Peyer's patch (tissue), 4 donors: ENCODE results near the gene NFKBIZ. TPM values are rescaled to one million over a fixed set of nuclear protein-coding genes. Genes with fewer than 3 reads are reported as not detected.

ENCODE experiments used
- DNase-seq, 3 donors: peaks; one replicate each; pipeline ENCODE4 v3.0.0-alpha.2; 2017 to 2019
- H3K27ac ChIP-seq, 4 donors: fragments of 200-600 bp; sonication (generic); one replicate each; pipeline ENCODE4 v1.5.1; 2016 to 2019
- H3K27me3 ChIP-seq, 2 donors: fragments of 200-600 bp; sonication (generic); one replicate each; pipeline ENCODE4 v1.5.1; 2019
- H3K36me3 ChIP-seq, 3 donors: fragments of 200-600 bp; sonication (generic); one replicate each; pipeline ENCODE4 v1.5.1; 2016 to 2019
- H3K4me1 ChIP-seq, 4 donors: fragments of 200-600 bp; sonication (generic); one replicate each; pipeline ENCODE4 v1.5.1; 2016 to 2019
- H3K4me3 ChIP-seq, 4 donors: fragments of 200-600 bp; sonication (generic); 1 replicate in 3 of 4; 2 replicates in 1 of 4; pipeline ENCODE4 v1.5.1; 2016 to 2019; ENCODE audit warnings: mild to moderate bottlenecking in 1 of 4
- H3K9me3 ChIP-seq, 4 donors: fragments of 200-600 bp; sonication (generic); one replicate each; pipeline ENCODE4 v1.5.1; 2016 to 2019; ENCODE audit warnings: mild to moderate bottlenecking in 1 of 4
- POLR2A ChIP-seq, 2 donors: fragments of 450-650 bp; IDR thresholded peaks; one replicate each; pipeline ENCODE4 v1.5.1; 2017; ENCODE audit warnings: antibody characterized with exemption in 2 of 2, mild to moderate bottlenecking in 2 of 2, moderate library complexity in 2 of 2
- total RNA-seq, 4 donors: library from RNA; depleted of rRNA; stranded (reverse); fragments of >200 nt; gene quantifications; one replicate each; pipeline ENCODE4 v1.1.0, GENCODE V29; 2016
- TF ChIP-seq, protein P1 (sequence below), 6 experiments: fragments of 450-650 bp in 4 of 6; fragments of 200-600 bp in 2 of 6; sonication (generic) in 1 of 6; IDR thresholded peaks; one replicate each; pipeline ENCODE4 v1.5.1; 2017 to 2019; ENCODE audit warnings: antibody characterized with exemption in 6 of 6, mild to moderate bottlenecking in 3 of 6, moderate library complexity in 1 of 6

Gene NFKBIZ
- total RNA-seq, 4 donors from 2014 or later: 37.1 to 70.1 (median 52.9) TPM

DNA sequence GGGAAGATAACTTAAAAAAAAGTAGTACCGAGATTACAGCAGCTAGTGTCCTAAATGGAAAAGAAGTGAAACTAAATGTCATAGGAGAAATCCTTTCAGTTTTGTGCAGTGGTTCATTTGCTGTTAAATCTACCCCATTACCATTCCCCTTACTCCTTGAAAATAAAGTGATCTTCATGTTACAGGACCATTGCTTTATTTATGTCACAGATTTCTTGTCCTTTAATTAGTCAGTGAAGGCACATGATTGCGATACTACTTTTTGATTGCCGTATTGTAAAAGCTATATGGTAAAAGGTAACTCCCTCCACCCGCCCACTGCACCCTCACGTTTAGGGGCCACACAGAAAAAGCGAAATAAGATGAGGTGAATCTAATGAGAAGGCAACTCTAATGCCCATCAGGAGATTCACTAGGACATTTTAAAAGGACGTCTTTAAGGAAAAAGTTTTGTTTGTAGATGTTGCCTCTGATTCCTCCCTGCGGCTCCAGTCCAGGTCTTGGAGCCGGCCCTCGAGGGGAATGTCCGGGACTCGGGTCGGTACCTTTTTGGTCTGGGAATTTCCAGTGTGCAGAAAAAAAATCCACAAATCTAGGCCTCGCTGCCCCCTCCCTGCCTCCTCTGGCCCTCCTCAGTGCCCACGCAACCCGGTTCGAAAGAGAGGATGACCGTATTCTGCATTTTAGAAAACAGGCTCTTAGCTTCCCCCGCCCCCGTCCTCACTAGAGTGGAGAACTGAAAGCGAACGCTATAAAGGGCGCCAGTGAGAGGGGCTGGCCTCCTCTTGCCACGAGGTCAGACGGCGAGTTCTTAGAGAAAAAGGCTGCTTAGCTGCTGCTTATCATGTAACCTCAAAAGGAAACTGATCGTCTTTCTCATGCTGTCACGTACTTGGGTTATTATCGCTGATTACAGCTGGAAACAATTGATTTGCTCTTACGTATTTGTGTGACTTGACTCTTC is 21.8 kb upstream of the NFKBIZ start:
- TF ChIP-seq POLR2A (IDR thresholded peaks at IDR 0.05): peak; percentile 55 to 61
- TF ChIP-seq, protein P1, sequence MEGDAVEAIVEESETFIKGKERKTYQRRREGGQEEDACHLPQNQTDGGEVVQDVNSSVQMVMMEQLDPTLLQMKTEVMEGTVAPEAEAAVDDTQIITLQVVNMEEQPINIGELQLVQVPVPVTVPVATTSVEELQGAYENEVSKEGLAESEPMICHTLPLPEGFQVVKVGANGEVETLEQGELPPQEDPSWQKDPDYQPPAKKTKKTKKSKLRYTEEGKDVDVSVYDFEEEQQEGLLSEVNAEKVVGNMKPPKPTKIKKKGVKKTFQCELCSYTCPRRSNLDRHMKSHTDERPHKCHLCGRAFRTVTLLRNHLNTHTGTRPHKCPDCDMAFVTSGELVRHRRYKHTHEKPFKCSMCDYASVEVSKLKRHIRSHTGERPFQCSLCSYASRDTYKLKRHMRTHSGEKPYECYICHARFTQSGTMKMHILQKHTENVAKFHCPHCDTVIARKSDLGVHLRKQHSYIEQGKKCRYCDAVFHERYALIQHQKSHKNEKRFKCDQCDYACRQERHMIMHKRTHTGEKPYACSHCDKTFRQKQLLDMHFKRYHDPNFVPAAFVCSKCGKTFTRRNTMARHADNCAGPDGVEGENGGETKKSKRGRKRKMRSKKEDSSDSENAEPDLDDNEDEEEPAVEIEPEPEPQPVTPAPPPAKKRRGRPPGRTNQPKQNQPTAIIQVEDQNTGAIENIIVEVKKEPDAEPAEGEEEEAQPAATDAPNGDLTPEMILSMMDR (IDR thresholded peaks at IDR 0.05): no peak
- H3K36me3 ChIP-seq: no peaks in the 10 kb centered on the region
- no peaks in the 10 kb centered on the region for H3K27me3 ChIP-seq
- peak overlapping the region; percentile 44 to 60 (median 56) for H3K4me3 ChIP-seq
- H3K4me1 ChIP-seq: peaks cover 0 to 34% (median 8%) of the 10 kb centered on the region in 4 donors
- H3K27ac ChIP-seq: peak overlapping the region; percentile 86 to 91 (median 88)
- DNase-seq: peak; percentile 79 to 94 (median 90)
- H3K9me3 ChIP-seq: no peaks in the 10 kb centered on the region

GRCh38 chr3:101828276-101828675 is 21.0 kb upstream of the NFKBIZ start:
- Histone ChIP-seq H3K4me3 (peak overlapping the region; percentile 44 to 60 (median 56)), H3K27me3 (no peaks in the 10 kb centered on the region), H3K9me3 (no peaks in the 10 kb centered on the region), H3K4me1 (peaks cover 0 to 34% (median 8%) of the 10 kb centered on the region in 4 donors), H3K36me3 (no peaks in the 10 kb centered on the region), H3K27ac (peak overlapping the region; percentile 61 to 91 (median 88))
- no peak for DNase-seq
- TF ChIP-seq POLR2A (IDR thresholded peaks at IDR 0.05): no peak
- TF ChIP-seq, protein P1 (IDR thresholded peaks at IDR 0.05): no peak

DNA sequence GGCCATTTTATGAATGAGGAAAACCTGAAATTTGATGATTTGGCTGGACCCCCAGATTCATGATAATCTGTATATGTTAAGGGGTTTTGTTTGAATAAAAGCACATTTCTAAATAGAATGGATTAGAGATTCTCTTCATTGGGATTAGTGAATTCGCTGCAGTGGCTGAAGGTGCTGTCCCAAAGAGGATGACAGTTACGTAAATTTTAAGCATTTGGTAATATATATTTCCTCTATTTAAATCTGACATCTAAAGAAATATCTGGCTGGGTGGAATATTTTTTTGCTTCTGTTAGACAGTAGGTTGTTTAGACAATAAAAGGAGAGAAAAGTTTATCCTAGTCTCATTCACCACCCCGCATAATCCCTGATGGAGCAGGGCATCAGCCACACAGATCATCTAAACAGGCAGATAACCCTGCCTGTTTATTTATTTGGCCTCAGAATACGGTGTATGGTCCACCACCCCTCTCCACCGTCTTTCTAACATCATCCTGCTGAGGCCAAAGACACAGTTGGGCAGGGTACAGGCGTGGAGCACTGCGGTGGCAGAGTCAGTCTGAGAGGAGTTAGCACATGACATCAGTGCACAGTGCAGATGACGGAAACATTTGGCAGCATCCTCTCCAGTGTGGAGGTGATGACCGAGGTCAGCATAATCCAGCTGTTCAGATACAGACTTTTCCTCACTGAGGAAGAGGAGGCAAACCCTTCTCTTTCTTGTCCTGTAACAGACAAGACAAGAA is 20.4 kb upstream of the NFKBIZ start:
- no peak for TF ChIP-seq POLR2A (IDR thresholded peaks at IDR 0.05)
- TF ChIP-seq, protein P1 (IDR thresholded peaks at IDR 0.05): no peak
- H3K4me1 ChIP-seq: peaks cover 0 to 34% (median 8%) of the 10 kb centered on the region in 4 donors
- H3K27me3 ChIP-seq: no peaks in the 10 kb centered on the region
- H3K36me3 ChIP-seq: no peaks in the 10 kb centered on the region
- peak overlapping the region in 3 of 4 donors; percentile 3 to 57 (median 55) for H3K4me3 ChIP-seq
- peak in 2 of 3 donors; percentile 80 to 85 for DNase-seq
- H3K9me3 ChIP-seq: no peaks in the 10 kb centered on the region
- H3K27ac ChIP-seq: peak overlapping the region; percentile 61 to 91 (median 88)

DNA sequence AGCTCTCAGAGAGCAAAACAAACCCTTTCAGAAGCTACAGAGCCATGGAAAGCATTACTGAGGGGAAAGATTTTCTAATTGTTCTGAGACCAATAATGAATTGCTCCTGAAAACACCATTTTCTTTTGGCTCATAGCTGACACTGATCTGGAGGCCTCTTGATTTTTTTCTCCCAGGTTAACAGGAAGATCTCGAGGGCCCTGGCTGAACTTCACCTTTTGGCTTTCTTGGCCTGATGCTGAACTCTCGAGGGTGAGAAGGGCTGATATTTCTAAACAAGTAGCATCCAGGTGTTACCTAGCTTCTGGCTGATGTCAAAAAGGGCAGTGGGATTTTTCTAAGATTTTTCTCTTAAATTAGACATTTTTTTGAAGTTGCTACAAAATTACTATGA is 19.9 kb upstream of the NFKBIZ start:
- peaks cover 0 to 34% (median 8%) of the 10 kb centered on the region in 4 donors for H3K4me1 ChIP-seq
- DNase-seq: no peak
- no peaks in the 10 kb centered on the region for H3K36me3 ChIP-seq
- no peaks in the 10 kb centered on the region for H3K27me3 ChIP-seq
- TF ChIP-seq POLR2A (IDR thresholded peaks at IDR 0.05): no peak
- TF ChIP-seq, protein P1 (IDR thresholded peaks at IDR 0.05): no peak
- peak overlapping the region; percentile 61 to 91 (median 88) for H3K27ac ChIP-seq
- no peak overlapping the region for H3K4me3 ChIP-seq
- H3K9me3 ChIP-seq: no peaks in the 10 kb centered on the region

- Histone ChIP-seq H3K4me1 (peaks cover 0 to 34% (median 8%) of the 10 kb centered on the region in 4 donors), H3K4me3 (no peak overlapping the region), H3K27me3 (no peaks in the 10 kb centered on the region), H3K36me3 (no peaks in the 10 kb centered on the region), H3K27ac (peak overlapping the region in 3 of 4 donors; percentile 86 to 91 (median 89)), H3K9me3 (no peaks in the 10 kb centered on the region)
- no peak for DNase-seq
- TF ChIP-seq, protein P1 (IDR thresholded peaks at IDR 0.05): no peak
- TF ChIP-seq POLR2A (IDR thresholded peaks at IDR 0.05): no peak
These were observed 19.4 kb upstream of the NFKBIZ start for GRCh38 chr3:101829874-101830273.
